ENCODE data around the gene PKN2.

PKN2 gene

DNA sequence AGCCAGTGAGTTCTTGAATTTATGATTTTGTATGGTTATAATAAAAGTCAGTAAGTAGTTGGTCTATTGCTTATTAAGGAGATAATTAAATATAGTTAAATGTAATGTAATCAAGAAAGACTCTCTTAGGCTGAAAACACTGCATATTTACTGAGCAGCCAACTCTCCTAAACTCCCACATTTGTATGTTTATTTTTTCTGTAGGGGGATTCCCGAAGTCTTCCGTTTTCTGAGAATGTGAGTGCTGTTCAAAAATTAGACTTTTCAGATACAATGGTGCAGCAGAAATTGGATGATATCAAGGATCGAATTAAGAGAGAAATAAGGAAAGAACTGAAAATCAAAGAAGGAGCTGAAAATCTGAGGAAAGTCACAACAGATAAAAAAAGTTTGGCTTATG is 56.7 kb downstream of the PKN2 start:
- POLR2A ChIA-PET: no interaction called here

DNA sequence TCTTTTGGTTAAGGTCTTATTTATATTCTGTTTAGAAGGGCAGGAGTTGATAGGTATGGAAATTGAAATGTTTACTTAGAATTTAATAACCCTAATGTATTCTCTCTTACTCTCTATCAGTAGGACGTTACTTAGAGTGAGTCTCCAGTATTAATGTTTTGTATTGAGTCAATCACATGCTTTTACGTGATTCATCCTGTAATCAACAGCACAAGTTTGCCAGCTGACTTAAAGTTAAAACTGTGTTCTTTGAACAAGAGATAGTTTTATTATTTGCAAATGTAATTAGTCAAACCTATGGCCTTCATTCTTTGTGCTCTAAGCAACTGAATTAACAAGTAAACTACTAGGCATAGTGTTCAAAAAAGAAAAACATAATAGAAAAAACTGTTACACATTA is 57.3 kb downstream of the PKN2 start:
- no peak for DNase-seq (ENCODE audit: extremely low spot score)
- POLR2A ChIA-PET: no interaction called here
- CTCF ChIA-PET: no interaction called here
- TF ChIP-seq ELF4 (IDR thresholded peaks at IDR 0.05) (no peak), LEF1 (IDR thresholded peaks at IDR 0.05; ENCODE audit: borderline replicate concordance) (no peak), FOXM1 (IDR thresholded peaks at IDR 0.05; ENCODE audit: borderline replicate concordance) (no peak), FOXA1 (IDR thresholded peaks at IDR 0.05) (no peak), FOXK2 (IDR thresholded peaks at IDR 0.05) (no peak), BHLHE40 (IDR thresholded peaks at IDR 0.05; ENCODE audit: borderline replicate concordance) (no peak), ZNF384 (IDR thresholded peaks at IDR 0.05) (no peak), CTBP1 (IDR thresholded peaks at IDR 0.05; ENCODE audit: borderline replicate concordance) (no peak), HDGF (IDR thresholded peaks at IDR 0.05; ENCODE audit: borderline replicate concordance) (no peak), SP1 (IDR thresholded peaks at IDR 0.05) (no peak), ARNT (IDR thresholded peaks at IDR 0.05) (no peak), L3MBTL2 (conservative IDR thresholded peaks at IDR 0.05) (no peak), SUZ12 (IDR thresholded peaks at IDR 0.05) (no peak), TARDBP (IDR thresholded peaks at IDR 0.05) (no peak), NFRKB (IDR thresholded peaks at IDR 0.05) (no peak)
- TF ChIP-seq, protein P1, sequence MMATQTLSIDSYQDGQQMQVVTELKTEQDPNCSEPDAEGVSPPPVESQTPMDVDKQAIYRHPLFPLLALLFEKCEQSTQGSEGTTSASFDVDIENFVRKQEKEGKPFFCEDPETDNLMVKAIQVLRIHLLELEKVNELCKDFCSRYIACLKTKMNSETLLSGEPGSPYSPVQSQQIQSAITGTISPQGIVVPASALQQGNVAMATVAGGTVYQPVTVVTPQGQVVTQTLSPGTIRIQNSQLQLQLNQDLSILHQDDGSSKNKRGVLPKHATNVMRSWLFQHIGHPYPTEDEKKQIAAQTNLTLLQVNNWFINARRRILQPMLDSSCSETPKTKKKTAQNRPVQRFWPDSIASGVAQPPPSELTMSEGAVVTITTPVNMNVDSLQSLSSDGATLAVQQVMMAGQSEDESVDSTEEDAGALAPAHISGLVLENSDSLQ (IDR thresholded peaks at IDR 0.05): no peak

More for the DNA sequence above, 56.7 kb downstream of the PKN2 start:
- TF ChIP-seq FOXK2 (IDR thresholded peaks at IDR 0.05) (no peak), FOXM1 (IDR thresholded peaks at IDR 0.05; ENCODE audit: borderline replicate concordance) (no peak), ARNT (IDR thresholded peaks at IDR 0.05) (no peak), LEF1 (IDR thresholded peaks at IDR 0.05; ENCODE audit: borderline replicate concordance) (no peak), FOXA1 (IDR thresholded peaks at IDR 0.05) (no peak), CTBP1 (IDR thresholded peaks at IDR 0.05; ENCODE audit: borderline replicate concordance) (no peak), BHLHE40 (IDR thresholded peaks at IDR 0.05; ENCODE audit: borderline replicate concordance) (no peak), SP1 (IDR thresholded peaks at IDR 0.05) (no peak), TARDBP (IDR thresholded peaks at IDR 0.05) (no peak), ZNF384 (IDR thresholded peaks at IDR 0.05) (no peak)
- TF ChIP-seq, protein P1 (IDR thresholded peaks at IDR 0.05): no peak
- CTCF ChIA-PET: no interaction called here
- no peak for DNase-seq (ENCODE audit: extremely low spot score)

DNA sequence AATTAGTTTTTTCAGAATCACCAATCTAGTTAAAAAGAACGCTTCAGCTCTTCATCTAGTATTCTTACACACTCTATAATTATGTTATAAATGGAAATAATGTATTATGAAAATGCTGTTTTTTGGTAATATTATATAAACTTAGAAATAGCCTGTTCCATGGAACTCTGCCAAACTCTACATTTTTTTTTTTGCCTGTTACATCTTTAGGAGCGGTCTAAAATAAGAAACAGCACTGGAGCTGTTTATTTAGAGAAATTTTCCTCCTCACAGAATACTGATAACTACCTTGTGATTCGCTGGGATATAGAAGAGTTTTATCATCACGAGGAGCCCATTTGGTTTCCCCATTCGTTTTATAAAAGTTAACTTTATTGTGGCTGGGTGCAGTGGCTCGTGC is 58.5 kb downstream of the PKN2 start:
- POLR2A ChIA-PET: interaction anchor here (1.3 kb wide), 1 partner anchor 58 kb away, joined by 4 read pairs; the partner anchor contains the start of gene PKN2
- no peak for DNase-seq (ENCODE audit: extremely low spot score)
- CTCF ChIA-PET: no interaction called here
- TF ChIP-seq FOXM1 (IDR thresholded peaks at IDR 0.05; ENCODE audit: borderline replicate concordance) (no peak), L3MBTL2 (conservative IDR thresholded peaks at IDR 0.05) (no peak), SUZ12 (IDR thresholded peaks at IDR 0.05) (no peak), LEF1 (IDR thresholded peaks at IDR 0.05; ENCODE audit: borderline replicate concordance) (no peak), FOXA1 (IDR thresholded peaks at IDR 0.05) (no peak), TARDBP (IDR thresholded peaks at IDR 0.05) (no peak), SP1 (IDR thresholded peaks at IDR 0.05) (no peak), HDGF (IDR thresholded peaks at IDR 0.05; ENCODE audit: borderline replicate concordance) (no peak), NFRKB (IDR thresholded peaks at IDR 0.05) (no peak), CTBP1 (IDR thresholded peaks at IDR 0.05; ENCODE audit: borderline replicate concordance) (no peak), ARNT (IDR thresholded peaks at IDR 0.05) (no peak)
- TF ChIP-seq, protein P1 (IDR thresholded peaks at IDR 0.05): no peak

DNA sequence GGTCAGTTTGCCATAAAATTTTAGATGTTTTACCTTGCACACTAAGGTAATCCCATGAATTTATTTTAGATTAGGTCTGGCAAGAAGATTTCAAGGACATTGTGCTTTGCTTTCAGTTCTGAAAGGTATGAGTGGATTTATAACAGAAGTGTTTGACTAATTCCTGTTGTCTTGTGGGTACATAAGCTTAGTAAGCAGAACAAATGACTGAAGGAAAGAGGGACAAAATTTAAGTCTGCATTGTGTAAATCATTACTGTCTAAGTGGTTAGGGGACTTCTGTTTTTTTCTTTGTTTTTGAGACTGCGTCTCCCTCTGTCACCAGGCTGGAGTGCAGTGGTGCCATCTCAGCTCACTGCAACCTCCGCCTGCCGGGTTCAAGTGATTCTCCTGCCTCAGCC is 60.1 kb downstream of the PKN2 start:
- CTCF ChIA-PET: no interaction called here
- DNase-seq (ENCODE audit: extremely low spot score): no peak
- TF ChIP-seq FOXM1 (IDR thresholded peaks at IDR 0.05; ENCODE audit: borderline replicate concordance) (no peak), SP1 (IDR thresholded peaks at IDR 0.05) (no peak), FOXA1 (IDR thresholded peaks at IDR 0.05) (no peak), CTBP1 (IDR thresholded peaks at IDR 0.05; ENCODE audit: borderline replicate concordance) (no peak), SUZ12 (IDR thresholded peaks at IDR 0.05) (no peak), LEF1 (IDR thresholded peaks at IDR 0.05; ENCODE audit: borderline replicate concordance) (no peak), ARNT (IDR thresholded peaks at IDR 0.05) (no peak), TARDBP (IDR thresholded peaks at IDR 0.05) (no peak), L3MBTL2 (conservative IDR thresholded peaks at IDR 0.05) (no peak), BHLHE40 (IDR thresholded peaks at IDR 0.05; ENCODE audit: borderline replicate concordance) (no peak), HDGF (IDR thresholded peaks at IDR 0.05; ENCODE audit: borderline replicate concordance) (no peak), ZNF384 (IDR thresholded peaks at IDR 0.05) (no peak)
- POLR2A ChIA-PET: no interaction called here

DNA sequence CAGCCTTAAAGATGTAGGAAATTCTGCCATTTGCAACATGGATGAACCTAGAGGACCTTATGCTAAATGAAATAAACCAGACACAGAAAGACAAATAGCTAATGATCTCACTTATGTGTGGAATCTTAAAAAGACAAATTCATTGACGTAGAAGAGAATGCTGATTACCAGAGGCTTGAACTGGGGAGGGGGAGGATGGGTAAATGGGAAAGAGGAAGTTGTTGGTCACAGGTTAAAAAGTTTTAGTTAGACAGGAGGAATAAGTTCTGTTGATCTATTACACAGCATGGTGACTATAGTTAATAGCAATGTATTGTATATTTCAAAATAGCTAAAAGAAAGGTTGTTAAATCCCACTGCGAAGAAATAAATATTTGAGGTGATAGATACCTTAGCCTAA is 62.8 kb downstream of the PKN2 start:
- POLR2A ChIA-PET: no interaction called here
- DNase-seq (ENCODE audit: extremely low spot score): no peak
- CTCF ChIA-PET: no interaction called here
- TF ChIP-seq HDGF (IDR thresholded peaks at IDR 0.05; ENCODE audit: borderline replicate concordance) (no peak), ELF4 (IDR thresholded peaks at IDR 0.05) (no peak), LEF1 (IDR thresholded peaks at IDR 0.05; ENCODE audit: borderline replicate concordance) (no peak), CTBP1 (IDR thresholded peaks at IDR 0.05; ENCODE audit: borderline replicate concordance) (no peak), TARDBP (IDR thresholded peaks at IDR 0.05) (no peak), BHLHE40 (IDR thresholded peaks at IDR 0.05; ENCODE audit: borderline replicate concordance) (no peak), L3MBTL2 (conservative IDR thresholded peaks at IDR 0.05) (no peak), ARNT (IDR thresholded peaks at IDR 0.05) (no peak), FOXK2 (IDR thresholded peaks at IDR 0.05) (no peak), NFRKB (IDR thresholded peaks at IDR 0.05) (no peak), FOXA1 (IDR thresholded peaks at IDR 0.05) (no peak), SP1 (IDR thresholded peaks at IDR 0.05) (no peak), FOXM1 (IDR thresholded peaks at IDR 0.05; ENCODE audit: borderline replicate concordance) (no peak), SUZ12 (IDR thresholded peaks at IDR 0.05) (no peak)
- TF ChIP-seq, protein P1 (IDR thresholded peaks at IDR 0.05): no peak
